Liver (tissue), 3 donors: ENCODE data around the gene COL23A1.

Experiments
- CTCF ChIP-seq: fragments of 150-350 bp; IDR thresholded peaks from 2 replicates; pipeline ENCODE4 v1.5.1; 2017; ENCODE audit warnings: improper control_type of control experiment, low read depth, low read length; ENCODE audit not compliant: missing input control
- FOXA1 ChIP-seq: IDR thresholded peaks from 2 replicates; pipeline ENCODE4 v1.6.1; 2016; ENCODE audit warnings: antibody characterized with exemption
- RXRA ChIP-seq, 2 donors: IDR thresholded peaks; 2 replicates each; pipeline ENCODE4 v1.6.1; 2017 to 2018; ENCODE audit warnings: antibody characterized with exemption in 2 of 2, mild to moderate bottlenecking in 1 of 2
- SP1 ChIP-seq: IDR thresholded peaks from 2 replicates; pipeline ENCODE4 v1.6.1; 2018; ENCODE audit warnings: antibody characterized with exemption, mild to moderate bottlenecking
- TF ChIP-seq, protein P1 (sequence below): IDR thresholded peaks from 2 replicates; pipeline ENCODE4 v1.6.1; 2016; ENCODE audit warnings: antibody characterized with exemption
- donor health status: healthy.
- donor health status: healthy.

- TF ChIP-seq RXRA (IDR thresholded peaks at IDR 0.05): no peak
- TF ChIP-seq, protein P1, sequence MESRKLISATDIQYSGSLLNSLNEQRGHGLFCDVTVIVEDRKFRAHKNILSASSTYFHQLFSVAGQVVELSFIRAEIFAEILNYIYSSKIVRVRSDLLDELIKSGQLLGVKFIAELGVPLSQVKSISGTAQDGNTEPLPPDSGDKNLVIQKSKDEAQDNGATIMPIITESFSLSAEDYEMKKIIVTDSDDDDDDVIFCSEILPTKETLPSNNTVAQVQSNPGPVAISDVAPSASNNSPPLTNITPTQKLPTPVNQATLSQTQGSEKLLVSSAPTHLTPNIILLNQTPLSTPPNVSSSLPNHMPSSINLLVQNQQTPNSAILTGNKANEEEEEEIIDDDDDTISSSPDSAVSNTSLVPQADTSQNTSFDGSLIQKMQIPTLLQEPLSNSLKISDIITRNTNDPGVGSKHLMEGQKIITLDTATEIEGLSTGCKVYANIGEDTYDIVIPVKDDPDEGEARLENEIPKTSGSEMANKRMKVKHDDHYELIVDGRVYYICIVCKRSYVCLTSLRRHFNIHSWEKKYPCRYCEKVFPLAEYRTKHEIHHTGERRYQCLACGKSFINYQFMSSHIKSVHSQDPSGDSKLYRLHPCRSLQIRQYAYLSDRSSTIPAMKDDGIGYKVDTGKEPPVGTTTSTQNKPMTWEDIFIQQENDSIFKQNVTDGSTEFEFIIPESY: no peak
- no peak for TF ChIP-seq CTCF
- no peak for TF ChIP-seq FOXA1
- no peak for TF ChIP-seq SP1
Measured at GRCh38 chr5:178237431-178238312, 352.5 kb downstream of the COL23A1 start.
